Neural progenitor cell (in vitro differentiated cells): ENCODE results near the gene PRRC2B.

ENCODE experiments used
- EZH2phosphoT487 ChIP-seq: fragments of 200-600 bp; sonication (generic); IDR thresholded peaks from 2 replicates; pipeline ENCODE4 v1.6.1; 2017; ENCODE audit warnings: antibody characterized with exemption
- TF ChIP-seq, protein P1 (sequence below): fragments of 200-600 bp; sonication (generic); IDR thresholded peaks from 2 replicates; pipeline ENCODE4 v1.5.1; 2017; ENCODE audit warnings: antibody characterized with exemption, mild to moderate bottlenecking

DNA sequence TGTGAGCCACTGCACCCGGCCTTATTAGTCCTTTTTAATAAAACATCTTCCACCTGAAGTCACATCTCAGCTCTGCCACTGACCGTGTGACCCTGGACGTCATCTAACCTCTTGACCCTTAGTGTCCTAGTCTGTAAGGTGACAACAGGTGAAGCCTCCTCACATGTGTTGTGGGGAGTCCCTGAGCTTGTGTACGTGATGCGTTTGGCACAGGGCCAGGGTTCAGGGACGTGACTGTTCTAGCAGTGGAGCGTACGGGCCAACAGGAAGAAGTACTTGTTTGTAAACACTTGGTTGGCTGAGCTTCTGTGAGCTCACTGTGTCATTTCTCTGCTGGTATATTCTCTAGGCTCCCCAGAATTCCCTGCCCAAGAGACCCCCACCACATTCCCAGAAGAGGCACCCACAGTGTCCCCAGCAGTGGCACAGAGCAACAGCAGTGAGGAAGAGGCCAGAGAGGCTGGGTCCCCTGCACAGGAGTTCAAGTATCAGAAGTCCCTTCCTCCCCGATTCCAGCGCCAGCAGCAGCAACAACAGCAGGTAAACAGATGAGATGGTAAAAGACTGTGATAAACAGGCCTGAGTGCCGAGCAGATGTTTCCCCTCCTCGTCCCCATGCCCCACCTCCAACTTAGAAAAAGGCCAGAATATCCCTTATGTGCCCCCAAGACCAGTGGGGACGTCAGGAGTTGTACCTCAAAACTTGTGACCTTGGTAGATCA is 73.5 kb downstream of the PRRC2B start:
- TF ChIP-seq EZH2phosphoT487: no peak
- TF ChIP-seq, protein P1, sequence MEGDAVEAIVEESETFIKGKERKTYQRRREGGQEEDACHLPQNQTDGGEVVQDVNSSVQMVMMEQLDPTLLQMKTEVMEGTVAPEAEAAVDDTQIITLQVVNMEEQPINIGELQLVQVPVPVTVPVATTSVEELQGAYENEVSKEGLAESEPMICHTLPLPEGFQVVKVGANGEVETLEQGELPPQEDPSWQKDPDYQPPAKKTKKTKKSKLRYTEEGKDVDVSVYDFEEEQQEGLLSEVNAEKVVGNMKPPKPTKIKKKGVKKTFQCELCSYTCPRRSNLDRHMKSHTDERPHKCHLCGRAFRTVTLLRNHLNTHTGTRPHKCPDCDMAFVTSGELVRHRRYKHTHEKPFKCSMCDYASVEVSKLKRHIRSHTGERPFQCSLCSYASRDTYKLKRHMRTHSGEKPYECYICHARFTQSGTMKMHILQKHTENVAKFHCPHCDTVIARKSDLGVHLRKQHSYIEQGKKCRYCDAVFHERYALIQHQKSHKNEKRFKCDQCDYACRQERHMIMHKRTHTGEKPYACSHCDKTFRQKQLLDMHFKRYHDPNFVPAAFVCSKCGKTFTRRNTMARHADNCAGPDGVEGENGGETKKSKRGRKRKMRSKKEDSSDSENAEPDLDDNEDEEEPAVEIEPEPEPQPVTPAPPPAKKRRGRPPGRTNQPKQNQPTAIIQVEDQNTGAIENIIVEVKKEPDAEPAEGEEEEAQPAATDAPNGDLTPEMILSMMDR: no peak
